ENCODE results near the gene WFS1. TPM values are rescaled to one million over a fixed set of nuclear protein-coding genes. Genes with fewer than 3 reads are reported as not detected.

Gene WFS1
- total and polyA plus RNA-seq, 2 of the 13 experiments (the other 11 are each of a cell fraction or from before 2014, with no cell fraction given): 39.1 to 42.2 TPM

DNA sequence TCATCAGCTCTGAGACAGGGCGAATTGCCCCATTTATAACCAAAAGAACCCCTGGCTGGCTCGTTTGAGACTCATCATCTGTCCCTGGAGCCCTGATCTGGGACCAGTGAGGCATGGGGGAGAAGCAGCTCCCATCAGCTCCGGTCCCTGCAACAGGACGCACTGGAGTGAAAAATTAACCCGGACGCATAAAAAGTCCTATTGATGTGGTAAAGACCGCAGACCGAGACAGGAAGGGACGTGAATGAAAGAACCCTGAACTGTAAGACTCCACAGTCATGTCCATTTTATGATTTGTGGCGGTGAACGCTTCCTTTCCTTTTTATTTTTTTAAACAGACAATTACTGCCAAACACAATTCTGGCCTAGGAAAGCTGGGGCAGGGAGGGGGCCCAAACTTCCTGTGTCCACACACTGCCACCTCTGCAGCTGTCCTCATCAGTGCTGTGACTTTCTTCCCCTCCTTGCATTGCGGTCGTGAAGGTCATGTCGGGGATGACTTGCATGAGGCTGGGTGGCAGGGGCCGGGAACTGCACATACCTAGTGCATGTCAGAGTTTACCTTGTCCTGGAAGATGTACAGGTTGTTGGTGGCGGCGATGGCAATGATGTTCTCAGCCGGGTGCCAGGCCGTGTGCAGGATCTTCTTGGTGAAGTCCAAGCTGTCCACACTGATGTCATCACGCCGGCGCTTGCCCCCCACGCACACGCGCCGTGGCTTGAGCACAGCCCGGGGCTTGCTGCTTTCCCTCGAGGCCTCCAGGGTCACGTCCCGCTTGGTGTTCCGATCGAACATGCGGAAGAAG lies 53.3 kb downstream of the WFS1 start (continued):
- TF ChIP-seq SOX13 (IDR thresholded peaks at IDR 0.05) (peak; percentile 30; the same call in 1 of the 2 replicates), SOX13 (CRISPR knock-in tag; conservative IDR thresholded peaks at IDR 0.05 in 1 of 2, IDR thresholded peaks at IDR 0.05 in 1 of 2) (peak in 1 of 2 experiments; percentile 76; a peak in 2 of 4 replicates), CC2D1A (CRISPR knock-in tag; IDR thresholded peaks at IDR 0.05) (no peak), ZNF224 (CRISPR knock-in tag; IDR thresholded peaks at IDR 0.05) (no peak), TCF7 (IDR thresholded peaks at IDR 0.05; ENCODE audit: low read depth) (peak; percentile 91), POLR2AphosphoS2 (IDR thresholded peaks at IDR 0.05; ENCODE audit: low read depth, low read length) (no peak), ZNF672 (CRISPR knock-in tag; IDR thresholded peaks at IDR 0.05) (no peak), FOXA3 (CRISPR knock-in tag; IDR thresholded peaks at IDR 0.05) (peak; percentile 44), ERF (CRISPR knock-in tag; IDR thresholded peaks at IDR 0.05) (peak; percentile 82; the same call in 1 of the 2 replicates), NCOA2 (CRISPR knock-in tag; IDR thresholded peaks at IDR 0.05) (peak; percentile 78; the same call in 1 of the 2 replicates), TCF7L2 (IDR thresholded peaks at IDR 0.05; ENCODE audit: low read depth, low read length) (no peak; the same call in 1 of the 2 replicates), ELF4 (CRISPR knock-in tag; IDR thresholded peaks at IDR 0.05; ENCODE audit: borderline replicate concordance) (no peak; the same call in 1 of the 2 replicates), ESRRA (CRISPR knock-in tag; IDR thresholded peaks at IDR 0.05; ENCODE audit: low read depth) (peak; percentile 64; the same call in 1 of the 2 replicates)
- TF ChIP-seq, protein P1, sequence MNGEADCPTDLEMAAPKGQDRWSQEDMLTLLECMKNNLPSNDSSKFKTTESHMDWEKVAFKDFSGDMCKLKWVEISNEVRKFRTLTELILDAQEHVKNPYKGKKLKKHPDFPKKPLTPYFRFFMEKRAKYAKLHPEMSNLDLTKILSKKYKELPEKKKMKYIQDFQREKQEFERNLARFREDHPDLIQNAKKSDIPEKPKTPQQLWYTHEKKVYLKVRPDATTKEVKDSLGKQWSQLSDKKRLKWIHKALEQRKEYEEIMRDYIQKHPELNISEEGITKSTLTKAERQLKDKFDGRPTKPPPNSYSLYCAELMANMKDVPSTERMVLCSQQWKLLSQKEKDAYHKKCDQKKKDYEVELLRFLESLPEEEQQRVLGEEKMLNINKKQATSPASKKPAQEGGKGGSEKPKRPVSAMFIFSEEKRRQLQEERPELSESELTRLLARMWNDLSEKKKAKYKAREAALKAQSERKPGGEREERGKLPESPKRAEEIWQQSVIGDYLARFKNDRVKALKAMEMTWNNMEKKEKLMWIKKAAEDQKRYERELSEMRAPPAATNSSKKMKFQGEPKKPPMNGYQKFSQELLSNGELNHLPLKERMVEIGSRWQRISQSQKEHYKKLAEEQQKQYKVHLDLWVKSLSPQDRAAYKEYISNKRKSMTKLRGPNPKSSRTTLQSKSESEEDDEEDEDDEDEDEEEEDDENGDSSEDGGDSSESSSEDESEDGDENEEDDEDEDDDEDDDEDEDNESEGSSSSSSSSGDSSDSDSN (CRISPR knock-in tag; IDR thresholded peaks at IDR 0.05): peak; percentile 30; the same call in 1 of the 2 replicates
- TF ChIP-seq, protein P2, sequence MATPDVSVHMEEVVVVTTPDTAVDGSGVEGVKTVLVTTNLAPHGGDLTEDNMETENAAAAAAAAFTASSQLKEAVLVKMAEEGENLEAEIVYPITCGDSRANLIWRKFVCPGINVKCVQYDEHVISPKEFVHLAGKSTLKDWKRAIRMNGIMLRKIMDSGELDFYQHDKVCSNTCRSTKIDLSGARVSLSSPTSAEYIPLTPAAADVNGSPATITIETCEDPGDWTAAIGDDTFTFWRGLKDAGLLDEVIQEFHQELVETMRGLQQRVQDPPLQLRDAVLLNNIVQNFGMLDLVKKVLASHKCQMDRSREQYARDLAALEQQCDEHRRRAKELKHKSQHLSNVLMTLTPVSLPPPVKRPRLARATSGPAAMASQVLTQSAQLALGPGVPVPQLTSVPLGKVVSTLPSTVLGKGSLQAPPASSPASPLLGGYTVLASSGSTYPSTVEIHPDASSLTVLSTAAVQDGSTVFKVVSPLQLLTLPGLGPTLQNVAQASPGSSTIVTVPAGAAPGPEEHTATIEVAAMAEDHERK (CRISPR knock-in tag; IDR thresholded peaks at IDR 0.05; ENCODE audit: low read depth): no peak
- TF ChIP-seq, protein P3, sequence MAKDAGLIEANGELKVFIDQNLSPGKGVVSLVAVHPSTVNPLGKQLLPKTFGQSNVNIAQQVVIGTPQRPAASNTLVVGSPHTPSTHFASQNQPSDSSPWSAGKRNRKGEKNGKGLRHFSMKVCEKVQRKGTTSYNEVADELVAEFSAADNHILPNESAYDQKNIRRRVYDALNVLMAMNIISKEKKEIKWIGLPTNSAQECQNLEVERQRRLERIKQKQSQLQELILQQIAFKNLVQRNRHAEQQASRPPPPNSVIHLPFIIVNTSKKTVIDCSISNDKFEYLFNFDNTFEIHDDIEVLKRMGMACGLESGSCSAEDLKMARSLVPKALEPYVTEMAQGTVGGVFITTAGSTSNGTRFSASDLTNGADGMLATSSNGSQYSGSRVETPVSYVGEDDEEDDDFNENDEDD (CRISPR knock-in tag; IDR thresholded peaks at IDR 0.05; ENCODE audit: borderline replicate concordance): no peak
- TF ChIP-seq, protein P4, sequence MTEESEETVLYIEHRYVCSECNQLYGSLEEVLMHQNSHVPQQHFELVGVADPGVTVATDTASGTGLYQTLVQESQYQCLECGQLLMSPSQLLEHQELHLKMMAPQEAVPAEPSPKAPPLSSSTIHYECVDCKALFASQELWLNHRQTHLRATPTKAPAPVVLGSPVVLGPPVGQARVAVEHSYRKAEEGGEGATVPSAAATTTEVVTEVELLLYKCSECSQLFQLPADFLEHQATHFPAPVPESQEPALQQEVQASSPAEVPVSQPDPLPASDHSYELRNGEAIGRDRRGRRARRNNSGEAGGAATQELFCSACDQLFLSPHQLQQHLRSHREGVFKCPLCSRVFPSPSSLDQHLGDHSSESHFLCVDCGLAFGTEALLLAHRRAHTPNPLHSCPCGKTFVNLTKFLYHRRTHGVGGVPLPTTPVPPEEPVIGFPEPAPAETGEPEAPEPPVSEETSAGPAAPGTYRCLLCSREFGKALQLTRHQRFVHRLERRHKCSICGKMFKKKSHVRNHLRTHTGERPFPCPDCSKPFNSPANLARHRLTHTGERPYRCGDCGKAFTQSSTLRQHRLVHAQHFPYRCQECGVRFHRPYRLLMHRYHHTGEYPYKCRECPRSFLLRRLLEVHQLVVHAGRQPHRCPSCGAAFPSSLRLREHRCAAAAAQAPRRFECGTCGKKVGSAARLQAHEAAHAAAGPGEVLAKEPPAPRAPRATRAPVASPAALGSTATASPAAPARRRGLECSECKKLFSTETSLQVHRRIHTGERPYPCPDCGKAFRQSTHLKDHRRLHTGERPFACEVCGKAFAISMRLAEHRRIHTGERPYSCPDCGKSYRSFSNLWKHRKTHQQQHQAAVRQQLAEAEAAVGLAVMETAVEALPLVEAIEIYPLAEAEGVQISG (CRISPR knock-in tag; IDR thresholded peaks at IDR 0.05): peak; percentile 46
- TF ChIP-seq, protein P5, sequence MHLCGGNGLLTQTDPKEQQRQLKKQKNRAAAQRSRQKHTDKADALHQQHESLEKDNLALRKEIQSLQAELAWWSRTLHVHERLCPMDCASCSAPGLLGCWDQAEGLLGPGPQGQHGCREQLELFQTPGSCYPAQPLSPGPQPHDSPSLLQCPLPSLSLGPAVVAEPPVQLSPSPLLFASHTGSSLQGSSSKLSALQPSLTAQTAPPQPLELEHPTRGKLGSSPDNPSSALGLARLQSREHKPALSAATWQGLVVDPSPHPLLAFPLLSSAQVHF (CRISPR knock-in tag; IDR thresholded peaks at IDR 0.05): no peak
